GM10248 (cell line): Measurements from ENCODE around the gene BSN.

Experiments used
- CTCF ChIA-PET: fragments of 300-600 bp; sonication (Branson Sonifier 250); formaldehyde crosslinking; extraction: SDS; loops from one replicate; lab custom pipeline; 2021; ENCODE audit warnings: antibody characterized with exemption; lab: Yijun Ruan, JAX
- POLR2A ChIA-PET: fragments of 350-650 bp; sonication (Branson Sonifier 250); formaldehyde crosslinking; extraction: SDS; loops from one replicate; lab custom pipeline; 2020; ENCODE audit warnings: antibody characterized with exemption; lab: Yijun Ruan, JAX
- DNase-seq: peaks from one replicate; pipeline ENCODE4 v3.0.0; 2012; ENCODE audit errors: extremely low spot score
- CTCF ChIP-seq: IDR thresholded peaks from 2 replicates; pipeline ENCODE4 v1.5.1; 2012; ENCODE audit warnings: mild to moderate bottlenecking, low read depth; ENCODE audit errors: extremely low read depth, missing control alignments, control extremely low read depth

Gene BSN

GRCh38 chr3:49712631-49713317 lies 158.5 kb downstream of the BSN start:
- TF ChIP-seq CTCF, result no peak
- POLR2A ChIA-PET, result interaction anchor here (0.9 kb wide), 1 partner anchor 10 kb away, joined by 3 read pairs; no protein-coding TSS in a partner anchor
- DNase-seq, result no peak
- CTCF ChIA-PET, result interaction anchor here (1.0 to 1.4 kb wide), 3 partner anchors 9 to 127 kb away, joined by 3 to 4 read pairs (median 4); no protein-coding TSS in a partner anchor

- CTCF ChIA-PET, result interaction anchor here (1.0 to 1.4 kb wide), 3 partner anchors 10 to 126 kb away, joined by 3 to 4 read pairs (median 4); no protein-coding TSS in a partner anchor
- POLR2A ChIA-PET, result interaction anchor here (0.9 kb wide), 1 partner anchor 10 kb away, joined by 3 read pairs; no protein-coding TSS in a partner anchor
- no peak for DNase-seq
These were observed 159.2 kb downstream of the BSN start for GRCh38 chr3:49713336-49714105.

GRCh38 chr3:49714728-49715550 lies 160.7 kb downstream of the BSN start:
- ChIA-PET CTCF (interaction anchor here (0.8 kb wide), 1 partner anchor 10 kb away, joined by 3 read pairs; no protein-coding TSS in a partner anchor), POLR2A (interaction anchor here (0.6 kb wide), 2 partner anchors 22 to 357 kb away, joined by 3 to 6 read pairs; no protein-coding TSS in a partner anchor)
- DNase-seq, result no peak
- TF ChIP-seq CTCF, result no peak

More at GRCh38 chr3:49713336-49714105, 159.2 kb downstream of the BSN start:
- TF ChIP-seq CTCF, result no peak

- CTCF ChIA-PET, result interaction anchor here (0.8 to 6.4 kb wide), 2 partner anchors 9 to 13 kb away, joined by 3 to 37 read pairs; no protein-coding TSS in a partner anchor
These were observed 161.4 kb downstream of the BSN start for GRCh38 chr3:49715611-49716121.

GRCh38 chr3:49716169-49716568 lies 161.9 kb downstream of the BSN start:
- ChIA-PET CTCF (interaction anchor here (6.4 kb wide), 1 partner anchor 14 kb away, joined by 37 read pairs; no protein-coding TSS in a partner anchor), POLR2A (no interaction called here)
- no peak for TF ChIP-seq CTCF
- no peak for DNase-seq

More at GRCh38 chr3:49715611-49716121, 161.4 kb downstream of the BSN start:
- no peak for TF ChIP-seq CTCF
- no peak for DNase-seq
- POLR2A ChIA-PET, result interaction anchor here (0.6 kb wide), 1 partner anchor 23 kb away, joined by 3 read pairs; no protein-coding TSS in a partner anchor
